Measurements from ENCODE around the gene FBXO46.

FBXO46 gene

GRCh38 chr19:45681391-45682015, 49.2 kb downstream of the FBXO46 start:
- DNase-seq = peak; percentile 46 to 70

- DNase-seq = peak; percentile 90 to 95
These were observed 53.1 kb downstream of the FBXO46 start for GRCh38 chr19:45677351-45678230.

- DNase-seq = no peak
These were observed 53.8 kb downstream of the FBXO46 start for GRCh38 chr19:45676851-45677263.

- peak in 1 of 2 experiments; percentile 29 for DNase-seq
These were observed 55.8 kb downstream of the FBXO46 start for GRCh38 chr19:45674946-45675345.

GRCh38 chr19:45670670-45671453, 59.8 kb downstream of the FBXO46 start:
- DNase-seq = peak; percentile 85 to 93

- no peak for DNase-seq
These were observed 62.3 kb downstream of the FBXO46 start for GRCh38 chr19:45668342-45668871.

GRCh38 chr19:45667620-45668341, 62.9 kb downstream of the FBXO46 start, which contains the start of gene GIPR:
TSS of gene GIPR (plus strand) at chr19:45668221. CDS start at chr19:45669521, 1,300 bp downstream.
- DNase-seq = peak in 1 of 2 experiments; percentile 26

- DNase-seq = no peak
These were observed 66.1 kb downstream of the FBXO46 start for GRCh38 chr19:45664575-45664974.

GRCh38 chr19:45663800-45664199, 66.9 kb downstream of the FBXO46 start:
- no peak for DNase-seq

- no peak for DNase-seq
These were observed 70.1 kb downstream of the FBXO46 start for GRCh38 chr19:45660636-45661035.
